Measurements from ENCODE around the gene C19orf33. TPM values are rescaled to one million over a fixed set of nuclear protein-coding genes. Genes with fewer than 3 reads are reported as not detected.

C19orf33 gene
- total RNA-seq: not detected

DNA sequence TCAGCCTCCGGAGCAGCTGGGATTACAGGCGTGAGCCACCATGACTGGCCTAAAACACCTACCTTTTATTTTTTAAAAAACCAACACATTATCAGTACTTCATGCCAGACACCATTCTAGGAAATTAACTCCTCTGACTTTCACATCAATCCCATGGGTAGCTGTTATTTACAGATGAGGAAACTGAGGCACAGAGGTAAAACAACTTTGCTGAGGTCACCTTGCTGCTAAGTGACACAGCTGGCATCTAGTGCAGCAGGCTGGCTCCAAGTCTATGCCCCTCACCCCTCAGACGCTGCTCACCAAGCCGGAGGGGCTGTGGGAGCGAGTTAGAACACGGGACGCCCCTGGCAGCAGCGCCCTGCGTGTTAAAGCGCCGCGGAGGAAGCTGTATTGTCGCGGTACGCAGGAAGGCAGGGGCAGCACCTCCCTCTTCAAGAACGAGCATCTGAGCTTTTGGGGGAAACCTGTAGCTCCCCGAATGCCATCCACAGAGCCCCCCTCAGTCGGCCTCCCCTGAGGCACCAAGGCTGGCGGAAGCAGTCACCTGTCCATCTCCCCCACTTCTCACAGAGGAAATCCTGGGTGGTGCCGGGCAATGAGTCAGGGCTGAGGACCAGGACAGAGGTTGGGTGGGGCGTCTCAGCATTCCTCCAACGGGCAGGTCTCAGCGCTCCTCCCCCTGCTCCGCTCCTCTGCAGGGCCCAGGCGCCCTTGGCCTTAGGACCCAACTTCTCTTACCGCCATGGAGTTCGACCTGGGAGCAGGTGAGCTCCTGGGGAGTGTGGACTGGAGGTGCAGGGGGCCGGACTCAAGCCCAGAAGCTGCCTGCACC, at the start of gene C19orf33:
C19orf33 (plus strand) TSS at position 735 of the 835 bp plus-strand sequence; CDS start at position 746, 11 bp downstream.

DNA sequence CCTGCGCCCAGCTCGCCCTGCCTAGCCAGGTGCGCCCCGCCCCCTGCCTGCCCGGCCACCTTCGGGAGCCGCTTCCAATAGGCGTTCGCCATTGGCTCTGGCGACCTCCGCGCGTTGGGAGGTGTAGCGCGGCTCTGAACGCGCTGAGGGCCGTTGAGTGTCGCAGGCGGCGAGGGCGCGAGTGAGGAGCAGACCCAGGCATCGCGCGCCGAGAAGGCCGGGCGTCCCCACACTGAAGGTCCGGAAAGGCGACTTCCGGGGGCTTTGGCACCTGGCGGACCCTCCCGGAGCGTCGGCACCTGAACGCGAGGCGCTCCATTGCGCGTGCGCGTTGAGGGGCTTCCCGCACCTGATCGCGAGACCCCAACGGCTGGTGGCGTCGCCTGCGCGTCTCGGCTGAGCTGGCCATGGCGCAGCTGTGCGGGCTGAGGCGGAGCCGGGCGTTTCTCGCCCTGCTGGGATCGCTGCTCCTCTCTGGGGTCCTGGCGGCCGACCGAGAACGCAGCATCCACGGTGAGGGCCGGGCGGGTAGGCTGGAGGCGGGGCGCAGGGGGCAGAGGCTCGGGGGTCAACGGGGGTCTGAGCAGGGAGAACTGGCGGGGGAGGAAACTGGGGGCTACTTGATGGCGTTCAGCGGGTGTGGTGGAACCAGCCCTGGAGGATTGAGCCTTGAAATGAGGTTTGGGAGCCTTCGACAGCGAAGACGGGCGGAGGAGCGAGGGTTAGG, 39.4 kb upstream of the C19orf33 start, which contains the start of gene SPINT2:
SPINT2 (plus strand) TSS at position 88 of the 727 bp plus-strand sequence; CDS start at position 408, 320 bp downstream.

DNA sequence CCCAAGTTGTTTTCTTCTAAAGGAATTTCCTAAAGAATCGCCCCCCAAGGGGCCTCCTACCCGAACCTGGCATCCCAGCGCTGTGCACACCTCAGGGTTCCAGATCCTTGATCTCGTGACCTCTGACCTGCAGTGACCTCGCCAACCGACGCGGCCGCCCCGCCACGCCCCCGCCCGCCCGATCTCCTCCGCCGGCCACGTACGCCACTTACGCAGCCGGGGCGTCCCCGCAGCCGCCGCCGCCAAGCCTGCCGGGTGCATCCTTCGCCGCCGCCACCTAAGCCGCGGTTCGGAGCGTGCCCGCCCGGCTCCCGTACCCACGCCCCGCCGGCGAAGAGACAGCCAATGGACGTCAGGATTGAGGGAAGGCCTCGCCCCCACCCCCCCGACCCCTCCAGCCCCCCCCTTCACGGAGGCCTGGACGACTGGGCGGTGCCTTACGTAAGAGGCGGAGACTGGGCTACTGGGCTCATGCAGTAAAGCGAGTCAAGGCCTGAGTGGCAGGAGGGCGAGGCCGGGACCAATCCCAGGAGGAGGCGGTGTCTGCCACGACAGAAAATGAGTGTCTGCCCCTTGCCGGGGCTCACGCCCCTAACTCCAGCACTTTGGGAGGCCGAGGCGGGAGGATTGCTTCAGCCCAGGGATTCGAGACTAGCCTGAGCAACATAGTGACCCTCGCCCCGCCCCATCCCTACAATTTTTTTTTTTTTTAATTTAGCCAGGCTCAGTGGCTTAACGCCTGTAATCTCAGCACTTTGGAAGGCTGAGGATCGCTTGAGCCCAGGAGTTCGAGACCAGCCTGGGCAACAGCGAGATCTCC, 11.8 kb downstream of the C19orf33 start, which contains the start of gene YIF1B:
YIF1B (minus strand) TSS at position 291 of the 820 bp plus-strand sequence; CDS start at position 261, 30 bp downstream.

DNA sequence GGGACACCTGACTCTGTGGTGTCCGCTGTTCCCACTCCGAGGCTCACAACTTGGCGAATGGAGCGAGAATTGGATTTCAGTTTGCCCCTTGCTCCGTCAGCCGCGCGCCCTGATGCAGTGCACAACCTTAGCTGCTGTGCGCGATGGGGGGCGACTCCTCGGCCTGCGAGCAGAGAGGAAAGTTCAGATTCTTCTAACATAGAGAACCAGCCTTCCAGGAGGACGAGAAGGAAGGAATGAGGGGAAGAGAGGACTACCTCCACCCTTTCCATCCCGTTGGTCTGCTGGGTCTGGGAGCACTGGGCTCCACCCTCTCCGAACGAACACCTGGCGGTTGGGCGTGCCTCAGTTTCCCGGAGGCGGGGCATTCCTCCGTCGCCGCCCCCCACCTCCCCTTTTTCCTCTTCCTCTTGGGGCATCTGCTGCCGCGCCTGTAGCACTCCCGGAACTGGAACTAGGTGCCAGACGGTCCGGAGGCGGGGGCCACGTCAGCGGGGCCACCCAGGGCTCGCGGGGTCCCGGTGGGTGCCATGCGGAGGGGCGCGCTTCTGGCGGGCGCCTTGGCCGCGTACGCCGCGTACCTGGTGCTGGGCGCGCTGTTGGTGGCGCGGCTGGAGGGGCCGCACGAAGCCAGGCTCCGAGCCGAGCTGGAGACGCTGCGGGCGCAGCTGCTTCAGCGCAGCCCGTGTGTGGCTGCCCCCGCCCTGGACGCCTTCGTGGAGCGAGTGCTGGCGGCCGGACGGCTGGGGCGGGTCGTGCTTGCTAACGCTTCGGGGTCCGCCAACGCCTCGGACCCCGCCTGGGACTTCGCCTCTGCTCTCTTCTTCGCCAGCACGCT, 15.6 kb downstream of the C19orf33 start, which contains the start of gene KCNK6:
KCNK6 (plus strand) TSS at position 425 of the 838 bp plus-strand sequence; CDS start at position 531, 106 bp downstream.

Small RNA genes within 50 kb of the gene (small RNA-seq; reads per million reads assigned to genes)
- gene RF00019 (ENCODE audit: low replicate concordance): not detected

Other genes with a start within 250 kb of the C19orf33 start
- 47.0 TPM for gene DPF1, start 80.0 kb upstream of the C19orf33 start, total RNA-seq
- gene PPP1R14A, start 47.9 kb upstream of the C19orf33 start, total RNA-seq: not detected
- gene SPINT2, start 39.7 kb upstream of the C19orf33 start, total RNA-seq: 89.2 TPM
- gene YIF1B, start 11.7 kb downstream of the C19orf33 start, total RNA-seq: 24.7 TPM
- 0.31 TPM for gene KCNK6, start 15.6 kb downstream of the C19orf33 start, total RNA-seq
- 30.0 TPM for gene CATSPERG, start 31.6 kb downstream of the C19orf33 start, total RNA-seq
- 116 TPM for gene PSMD8, start 70.3 kb downstream of the C19orf33 start, total RNA-seq
- 0.94 TPM for gene GGN, start 83.8 kb downstream of the C19orf33 start, total RNA-seq
- gene SPRED3, start 84.4 kb downstream of the C19orf33 start, total RNA-seq: 2.5 TPM
- 16.3 TPM for gene FAM98C, start 98.8 kb downstream of the C19orf33 start, total RNA-seq
- gene RASGRP4, start 122.0 kb downstream of the C19orf33 start, total RNA-seq: not detected
- 9.1 TPM for gene RYR1, start 129.4 kb downstream of the C19orf33 start, total RNA-seq

All from parietal lobe (tissue), 2 donors.